ENCODE measurements around the gene SEL1L. TPM values are rescaled to one million over a fixed set of nuclear protein-coding genes. Genes with fewer than 3 reads are reported as not detected.

The SEL1L gene
- total RNA-seq, 1 donor from 2014 or later = 43.1 TPM

- H3K36me3 Mint-ChIP-seq (ENCODE audit: unreplicated experiment) = no peaks in the 10 kb centered on the region
- TF ChIP-seq, protein P1, sequence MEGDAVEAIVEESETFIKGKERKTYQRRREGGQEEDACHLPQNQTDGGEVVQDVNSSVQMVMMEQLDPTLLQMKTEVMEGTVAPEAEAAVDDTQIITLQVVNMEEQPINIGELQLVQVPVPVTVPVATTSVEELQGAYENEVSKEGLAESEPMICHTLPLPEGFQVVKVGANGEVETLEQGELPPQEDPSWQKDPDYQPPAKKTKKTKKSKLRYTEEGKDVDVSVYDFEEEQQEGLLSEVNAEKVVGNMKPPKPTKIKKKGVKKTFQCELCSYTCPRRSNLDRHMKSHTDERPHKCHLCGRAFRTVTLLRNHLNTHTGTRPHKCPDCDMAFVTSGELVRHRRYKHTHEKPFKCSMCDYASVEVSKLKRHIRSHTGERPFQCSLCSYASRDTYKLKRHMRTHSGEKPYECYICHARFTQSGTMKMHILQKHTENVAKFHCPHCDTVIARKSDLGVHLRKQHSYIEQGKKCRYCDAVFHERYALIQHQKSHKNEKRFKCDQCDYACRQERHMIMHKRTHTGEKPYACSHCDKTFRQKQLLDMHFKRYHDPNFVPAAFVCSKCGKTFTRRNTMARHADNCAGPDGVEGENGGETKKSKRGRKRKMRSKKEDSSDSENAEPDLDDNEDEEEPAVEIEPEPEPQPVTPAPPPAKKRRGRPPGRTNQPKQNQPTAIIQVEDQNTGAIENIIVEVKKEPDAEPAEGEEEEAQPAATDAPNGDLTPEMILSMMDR (IDR thresholded peaks at IDR 0.05; ENCODE audit: partially characterized antibody, unreplicated experiment) = no peak
- H3K4me1 Mint-ChIP-seq (ENCODE audit: low read depth, unreplicated experiment) = peaks cover 58% of the 10 kb centered on the region
- H3K27ac Mint-ChIP-seq (ENCODE audit: unreplicated experiment) = peak overlapping the region; percentile 97
- H3K4me3 Mint-ChIP-seq (ENCODE audit: unreplicated experiment) = peak overlapping the region; percentile 49
- no peak for DNase-seq
- peaks cover 2% of the 10 kb centered on the region for H3K27me3 Mint-ChIP-seq (ENCODE audit: unreplicated experiment)
- no peaks in the 10 kb centered on the region for H3K9me3 Mint-ChIP-seq (ENCODE audit: unreplicated experiment)
These were observed 104.6 kb downstream of the SEL1L start for GRCh38 chr14:81429028-81429427.

DNA sequence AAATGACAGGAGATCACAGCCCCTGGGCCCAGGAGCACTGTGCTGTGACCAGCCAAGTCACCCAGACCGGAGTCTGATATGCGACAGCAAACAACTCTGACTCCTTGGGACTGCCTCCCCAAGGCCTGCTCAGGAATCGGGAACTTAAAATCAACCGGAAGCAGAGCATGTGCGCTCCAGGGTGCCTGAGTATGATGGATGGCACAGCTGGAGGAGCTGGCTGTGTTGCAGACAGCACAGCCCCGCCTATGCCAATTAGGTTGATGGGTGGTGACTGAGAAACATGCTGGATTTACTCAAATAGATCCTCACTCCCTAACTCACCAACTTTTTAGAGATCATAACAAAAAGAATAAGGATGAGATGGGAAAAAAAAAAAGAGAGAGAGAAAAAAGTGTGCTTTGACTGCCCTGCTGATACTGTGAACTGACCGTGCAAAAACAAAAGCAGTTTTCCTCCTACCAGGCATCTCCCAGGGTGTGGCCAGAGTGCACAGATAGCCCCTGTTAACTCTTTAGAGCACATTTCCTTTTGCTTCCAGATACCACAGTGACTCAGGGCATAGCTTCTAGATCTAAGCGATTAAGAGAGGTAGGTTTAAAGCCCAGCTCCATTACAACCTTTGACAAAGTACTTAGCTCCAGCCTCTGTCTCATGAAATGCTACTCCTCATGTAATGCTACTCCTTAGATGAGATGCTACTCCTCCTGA lies 106.2 kb downstream of the SEL1L start:
- peak overlapping the region; percentile 79 for H3K4me3 Mint-ChIP-seq (ENCODE audit: unreplicated experiment)
- peak overlapping the region; percentile 71 for H3K27ac Mint-ChIP-seq (ENCODE audit: unreplicated experiment)
- H3K36me3 Mint-ChIP-seq (ENCODE audit: unreplicated experiment) = no peaks in the 10 kb centered on the region
- H3K9me3 Mint-ChIP-seq (ENCODE audit: unreplicated experiment) = no peaks in the 10 kb centered on the region
- peaks cover 4% of the 10 kb centered on the region for H3K27me3 Mint-ChIP-seq (ENCODE audit: unreplicated experiment)
- DNase-seq = no peak
- TF ChIP-seq, protein P1 (IDR thresholded peaks at IDR 0.05; ENCODE audit: partially characterized antibody, unreplicated experiment) = no peak
- peaks cover 49% of the 10 kb centered on the region for H3K4me1 Mint-ChIP-seq (ENCODE audit: low read depth, unreplicated experiment)

- Mint-ChIP-seq H3K36me3 (ENCODE audit: unreplicated experiment) (peaks cover 16% of the 10 kb centered on the region), H3K27ac (ENCODE audit: unreplicated experiment) (no peak overlapping the region), H3K4me3 (ENCODE audit: unreplicated experiment) (no peak overlapping the region), H3K4me1 (ENCODE audit: low read depth, unreplicated experiment) (peaks cover 24% of the 10 kb centered on the region), H3K27me3 (ENCODE audit: unreplicated experiment) (peaks cover 4% of the 10 kb centered on the region), H3K9me3 (ENCODE audit: unreplicated experiment) (peaks cover 4% of the 10 kb centered on the region)
- no peak for DNase-seq
- TF ChIP-seq, protein P1 (IDR thresholded peaks at IDR 0.05; ENCODE audit: partially characterized antibody, unreplicated experiment) = no peak
These were observed 110.1 kb downstream of the SEL1L start for GRCh38 chr14:81423504-81423903.

Other genes starting within 250 kb of the SEL1L start
- 278 TPM for gene STON2, start 133.5 kb downstream of the SEL1L start, total RNA-seq (ENCODE audit: unreplicated experiment)

Measured in glutamatergic neuron (in vitro differentiated cells).